ENCODE data around the gene PLA2G2C.

- TF ChIP-seq CTCF (IDR thresholded peaks at IDR 0.05) = no peak
- TF ChIP-seq EZH2 (IDR thresholded peaks at IDR 0.05; ENCODE audit: borderline replicate concordance, insufficient read depth, low read depth, low read length, poor library complexity, severe bottlenecking) = no peak
These were observed 6.0 kb upstream of the PLA2G2C start for GRCh38 chr1:20192364-20192763.

All from B cell (primary cell).